Epidermal melanocyte (primary cell): ENCODE results near the gene VPS26C.
"Not testable (repeated sequence)": the region's sequence is repeated elsewhere in the genome, so short reads cannot be mapped to it uniquely, and the experiment has no call there.

Source experiments
- DNase-seq: peaks from one replicate; pipeline ENCODE4 v3.0.0; 2011; ENCODE audit warnings: low spot score; ENCODE audit not compliant: insufficient read length

Gene VPS26C

GRCh38 chr21:37267269-37268185 is at the start of gene VPS26C:
Gene VPS26C, minus strand, starts transcription at chr21:37267334. Its CDS starts 40 bp downstream, at chr21:37267294.
- peak; percentile 75 for DNase-seq

GRCh38 chr21:37316072-37316471 is 48.9 kb upstream of the VPS26C start:
- not testable (repeated sequence) for DNase-seq

GRCh38 chr21:37300114-37300751 is 33.1 kb upstream of the VPS26C start:
- no peak for DNase-seq

- no peak for DNase-seq
Measured at GRCh38 chr21:37297364-37297763, 30.2 kb upstream of the VPS26C start.

- DNase-seq = no peak
Measured at GRCh38 chr21:37294679-37295078, 27.5 kb upstream of the VPS26C start.

GRCh38 chr21:37292941-37293340 is 25.8 kb upstream of the VPS26C start:
- DNase-seq = no peak

GRCh38 chr21:37292041-37292440 is 24.9 kb upstream of the VPS26C start:
- no peak for DNase-seq

- DNase-seq = not testable (repeated sequence)
Measured at GRCh38 chr21:37283191-37283710, 16.1 kb upstream of the VPS26C start.

GRCh38 chr21:37282602-37283001 is 15.5 kb upstream of the VPS26C start:
- not testable (repeated sequence) for DNase-seq

- DNase-seq = no peak
Measured at GRCh38 chr21:37281993-37282392, 14.9 kb upstream of the VPS26C start.

- no peak for DNase-seq
Measured at GRCh38 chr21:37281579-37281978, 14.4 kb upstream of the VPS26C start.

- DNase-seq = not testable (repeated sequence)
Measured at GRCh38 chr21:37279271-37279670, 12.1 kb upstream of the VPS26C start.

GRCh38 chr21:37278199-37278598 is 11.1 kb upstream of the VPS26C start:
- no peak for DNase-seq

- DNase-seq = no peak
Measured at GRCh38 chr21:37276377-37276776, 9.2 kb upstream of the VPS26C start.

GRCh38 chr21:37273911-37274690 is 7.0 kb upstream of the VPS26C start:
- no peak for DNase-seq

GRCh38 chr21:37273440-37273839 is 6.3 kb upstream of the VPS26C start:
- DNase-seq = no peak

- DNase-seq = no peak
Measured at GRCh38 chr21:37272897-37273296, 5.8 kb upstream of the VPS26C start.

GRCh38 chr21:37270576-37271365 is 3.6 kb upstream of the VPS26C start:
- DNase-seq = no peak

GRCh38 chr21:37269481-37269880 is 2.3 kb upstream of the VPS26C start:
- no peak for DNase-seq

- no peak for DNase-seq
Measured at GRCh38 chr21:37268186-37268503, 1.0 kb upstream of the VPS26C start.
